ENCODE results near the gene SMPD3.

GRCh38 chr16:68328151-68328859 lies 120.0 kb downstream of the SMPD3 start:
- TF ChIP-seq, protein P1, sequence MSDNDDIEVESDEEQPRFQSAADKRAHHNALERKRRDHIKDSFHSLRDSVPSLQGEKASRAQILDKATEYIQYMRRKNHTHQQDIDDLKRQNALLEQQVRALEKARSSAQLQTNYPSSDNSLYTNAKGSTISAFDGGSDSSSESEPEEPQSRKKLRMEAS (IDR thresholded peaks at IDR 0.05), result no peak
- TF ChIP-seq EZH2 (IDR thresholded peaks at IDR 0.05) (no peak), CTCF (IDR thresholded peaks at IDR 0.05 in 2 of 3, conservative IDR thresholded peaks at IDR 0.05 in 1 of 3; ENCODE audit: borderline replicate concordance in 1 of 3, insufficient read depth in 1 of 3, low read depth in 2 of 3, low read length in 2 of 3) (peak; percentile 92 to 94 (median 94)), POLR2A (IDR thresholded peaks at IDR 0.05; ENCODE audit: borderline replicate concordance, extremely low read depth, insufficient read depth, insufficient read length) (no peak), ATF3 (IDR thresholded peaks at IDR 0.05) (no peak), YY1 (IDR thresholded peaks at IDR 0.05; ENCODE audit: extremely low read depth, insufficient replicate concordance, low read depth, low read length) (no peak), ZFX (IDR thresholded peaks at IDR 0.05) (no peak), CEBPB (IDR thresholded peaks at IDR 0.05; ENCODE audit: low read depth) (no peak), SP1 (IDR thresholded peaks at IDR 0.05; ENCODE audit: low read depth) (no peak), SRF (IDR thresholded peaks at IDR 0.05; ENCODE audit: low read depth) (no peak)

Measured in HCT116 (cell line).